T-cell (primary cell): Measurements from ENCODE around the gene GMEB2. TPM values are rescaled to one million over a fixed set of nuclear protein-coding genes. Genes with fewer than 3 reads are reported as not detected.
"Not testable (repeated sequence)": the region's sequence is repeated elsewhere in the genome, so short reads cannot be mapped to it uniquely, and the experiment has no call there.

Experiments
- ATAC-seq, 4 experiments: fragments of 200-7000 bp in 3 of 4; fragments of 150-1000 bp in 1 of 4; cut with Tn5 transposase; replicated peaks in 1 of 4; 1 replicate in 3 of 4; 2 replicates in 1 of 4; pipeline ENCODE4 v1.10.0; 2021; ENCODE audit warnings: moderate library complexity in 3 of 4, mild to moderate bottlenecking in 2 of 4, moderate number of reproducible peaks in 1 of 4
- CTCF ChIA-PET, 2 donors: fragments of 300-600 bp; sonication (Branson Sonifier 250); formaldehyde crosslinking; loops; one replicate each; lab custom pipeline; 2022; ENCODE audit warnings: antibody characterized with exemption in 2 of 2; lab: Charles Lee
- POLR2A ChIA-PET, 2 donors: fragments of 300-600 bp; sonication (Branson Sonifier 250); formaldehyde crosslinking; loops; one replicate each; lab custom pipeline; 2022; ENCODE audit warnings: antibody characterized with exemption in 2 of 2; lab: Charles Lee
- DNase-seq, 35 experiments: peaks; one replicate each; pipeline versions ENCODE4 v3.0.0 to v3.0.0-alpha.2; 2013 to 2023
- H3K27ac ChIP-seq: one replicate; pipeline ENCODE4 v1.5.1; 2013; ENCODE audit warnings: low read length
- H3K27me3 ChIP-seq, 2 experiments: replicated peaks in 1 of 2; 1 replicate in 1 of 2; 2 replicates in 1 of 2; pipeline versions ENCODE4 v1.6.1 to v1.7.0; 2013; ENCODE audit warnings: low read length in 1 of 2, mixed read lengths in 1 of 2; ENCODE audit not compliant: control insufficient read depth in 2 of 2, insufficient read depth in 2 of 2; ENCODE audit errors: extremely low read depth in 1 of 2
- H3K36me3 ChIP-seq, 2 donors: 1 replicate in 1 of 2; 2 replicates in 1 of 2; pipeline versions ENCODE4 v1.6.1 to v1.7.0; 2013; ENCODE audit warnings: low read length in 1 of 2; ENCODE audit not compliant: control insufficient read depth in 2 of 2, insufficient read depth in 1 of 2; ENCODE audit errors: extremely low read depth in 1 of 2
- H3K4me1 ChIP-seq, 2 experiments: 1 replicate in 1 of 2; 2 replicates in 1 of 2; pipeline versions ENCODE4 v1.6.1 to v1.7.0; 2013; ENCODE audit warnings: low read length in 2 of 2, mixed read lengths in 1 of 2; ENCODE audit not compliant: insufficient read depth in 2 of 2, control insufficient read depth in 1 of 2; ENCODE audit errors: extremely low read depth in 1 of 2
- H3K4me3 ChIP-seq, 2 donors: 1 replicate in 1 of 2; 2 replicates in 1 of 2; pipeline versions ENCODE4 v1.5.1 to v1.7.0; 2013; ENCODE audit warnings: mild to moderate bottlenecking in 2 of 2, low read length in 1 of 2, moderate library complexity in 1 of 2; ENCODE audit not compliant: control insufficient read depth in 1 of 2; ENCODE audit errors: extremely low read depth in 1 of 2
- H3K9me3 ChIP-seq: 2 replicates; pipeline ENCODE4 v1.7.0; 2013
- H3K27ac Mint-ChIP-seq, 2 donors: one replicate each; pipeline ENCODE4 v1.8.0; 2020 to 2021; ENCODE audit warnings: mild to moderate bottlenecking in 2 of 2, mixed read lengths in 2 of 2
- H3K27me3 Mint-ChIP-seq, 2 donors: one replicate each; pipeline ENCODE4 v1.8.0; 2021 to 2022; ENCODE audit warnings: mixed read lengths in 2 of 2
- H3K36me3 Mint-ChIP-seq: one replicate; pipeline ENCODE4 v1.8.0; 2021; ENCODE audit warnings: mixed read lengths
- H3K4me1 Mint-ChIP-seq, 3 donors: one replicate each; pipeline ENCODE4 v1.8.0; 2020 to 2022; ENCODE audit warnings: mixed read lengths in 3 of 3, mild to moderate bottlenecking in 1 of 3
- H3K4me3 Mint-ChIP-seq, 3 donors: one replicate each; pipeline ENCODE4 v1.8.0; 2020 to 2022; ENCODE audit warnings: mild to moderate bottlenecking in 3 of 3, mixed read lengths in 3 of 3, moderate library complexity in 3 of 3
- H3K9me3 Mint-ChIP-seq, 3 donors: one replicate each; pipeline ENCODE4 v1.8.0; 2020 to 2022; ENCODE audit warnings: mixed read lengths in 3 of 3
- WGBS: methylation state at CpG from one replicate; pipeline ENCODE4 v1.1.5; 2013; ENCODE audit warnings: missing lambda C conversion rate; ENCODE audit not compliant: insufficient coverage; 5-methylcytosine and 5-hydroxymethylcytosine counted together
- total RNA-seq, 35 experiments: library from RNA in 6 of 35; stranded (reverse) in 6 of 35; fragments of 120-200 nt in 1 of 35; gene quantifications; one replicate each; pipeline versions ENCODE4 v1.2.1 to v1.2.4 and lab custom pipeline; 2013 to 2026

The GMEB2 gene
- total RNA-seq: 10 to 100 TPM; 20.7 to 30.3 (median 29.0) TPM
- 15.2 TPM for total RNA-seq (2013)
- total RNA-seq (lab: John Stamatoyannopoulos, UW): 32.0 to 88.1 (median 66.2) reads per million in 29 experiments

GRCh38 chr20:63626424-63627128, at the start of gene GMEB2:
TSS of gene GMEB2 (minus strand) at chr20:63627101. CDS start at chr20:63619397, 7,704 bp downstream.
- H3K4me3 ChIP-seq: peak within 1 kb of the TSS; percentile 84 to 98
- Mint-ChIP-seq H3K9me3 (no peaks in the 10 kb centered on the region), H3K4me3 (peak within 1 kb of the TSS; percentile 98 to 99 (median 99)), H3K27me3 (no peaks in the 10 kb centered on the region), H3K4me1 (peaks cover 43 to 50% (median 50%) of the 10 kb centered on the region in 3 donors), H3K36me3 (peaks cover 13% of the 10 kb centered on the region), H3K27ac (peak within 1 kb of the TSS; percentile 97 to 99)
- peak within 1 kb of the TSS; percentile 69 for H3K27ac ChIP-seq
- H3K4me1 ChIP-seq: peaks cover 11 to 48% of the 10 kb centered on the region in 2 experiments
- POLR2A ChIA-PET: interaction anchor here in 1 of 2 donors (1.2 kb wide), 1 partner anchor 15 kb away, joined by 21 read pairs; no protein-coding TSS in a partner anchor
- ATAC-seq (peak; percentile 60 to 72 (median 69)), DNase-seq (peak in 29 of 35 experiments; percentile 29 to 96 (median 62))
- WGBS: under 1% methylated on average over 76 of the region's 114 CpGs
- H3K9me3 ChIP-seq: no peaks in the 10 kb centered on the region
- CTCF ChIA-PET: interaction anchor here in 1 of 2 donors (0.6 to 1.7 kb wide), 3 partner anchors 8 to 15 kb away, joined by 3 to 9 read pairs (median 4); no protein-coding TSS in a partner anchor
- H3K36me3 ChIP-seq: peaks cover 0 to 8% of the 10 kb centered on the region in 2 donors
- H3K27me3 ChIP-seq: no peaks in the 10 kb centered on the region

GRCh38 chr20:63675681-63676368, 48.9 kb upstream of the GMEB2 start:
- H3K36me3 Mint-ChIP-seq: peaks cover 14% of the 10 kb centered on the region
- H3K4me3 Mint-ChIP-seq: no peak overlapping the region
- H3K9me3 Mint-ChIP-seq: no peaks in the 10 kb centered on the region
- H3K27me3 Mint-ChIP-seq: no peaks in the 10 kb centered on the region
- POLR2A ChIA-PET: no interaction called here
- Histone ChIP-seq H3K27me3 (no peaks in the 10 kb centered on the region), H3K9me3 (no peaks in the 10 kb centered on the region), H3K36me3 (peaks cover 10 to 21% of the 10 kb centered on the region in 2 donors), H3K4me1 (no peaks in the 10 kb centered on the region), H3K4me3 (no peak overlapping the region), H3K27ac (no peak overlapping the region)
- no peak for DNase-seq
- CTCF ChIA-PET: no interaction called here
- WGBS: 100% methylated on average over 7 of the region's 20 CpGs
- ATAC-seq: no peak
- H3K4me1 Mint-ChIP-seq: no peaks in the 10 kb centered on the region
- H3K27ac Mint-ChIP-seq: no peak overlapping the region

GRCh38 chr20:63673951-63674350, 47.0 kb upstream of the GMEB2 start:
- DNase-seq: no peak
- Mint-ChIP-seq H3K27me3 (no peaks in the 10 kb centered on the region), H3K36me3 (peaks cover 20% of the 10 kb centered on the region), H3K27ac (no peak overlapping the region), H3K9me3 (no peaks in the 10 kb centered on the region), H3K4me1 (no peaks in the 10 kb centered on the region), H3K4me3 (no peak overlapping the region)
- H3K27ac ChIP-seq: no peak overlapping the region
- ChIA-PET CTCF (no interaction called here), POLR2A (no interaction called here)
- H3K9me3 ChIP-seq: no peaks in the 10 kb centered on the region
- no peak overlapping the region for H3K4me3 ChIP-seq
- no peaks in the 10 kb centered on the region for H3K4me1 ChIP-seq
- WGBS: 98% methylated on average over 13 of the region's 14 CpGs
- no peak for ATAC-seq
- H3K27me3 ChIP-seq: no peaks in the 10 kb centered on the region
- H3K36me3 ChIP-seq: peaks cover 10 to 16% of the 10 kb centered on the region in 2 donors

GRCh38 chr20:63672666-63673065, 45.8 kb upstream of the GMEB2 start:
- 97% methylated on average over 9 of the region's 10 CpGs for WGBS
- Mint-ChIP-seq H3K36me3 (peaks cover 25% of the 10 kb centered on the region), H3K4me3 (no peak overlapping the region), H3K4me1 (no peaks in the 10 kb centered on the region), H3K27me3 (no peaks in the 10 kb centered on the region), H3K9me3 (no peaks in the 10 kb centered on the region), H3K27ac (no peak overlapping the region)
- H3K36me3 ChIP-seq: peaks cover 7 to 17% of the 10 kb centered on the region in 2 donors
- no peak for ATAC-seq
- no peak for DNase-seq
- no peak overlapping the region for H3K27ac ChIP-seq
- no peaks in the 10 kb centered on the region for H3K9me3 ChIP-seq
- CTCF ChIA-PET: interaction anchor here in 1 of 2 donors (0.6 kb wide), 1 partner anchor 18 kb away, joined by 3 read pairs; no protein-coding TSS in a partner anchor
- POLR2A ChIA-PET: no interaction called here
- no peak overlapping the region for H3K4me3 ChIP-seq
- H3K4me1 ChIP-seq: no peaks in the 10 kb centered on the region
- H3K27me3 ChIP-seq: no peaks in the 10 kb centered on the region

GRCh38 chr20:63671695-63672094, 44.8 kb upstream of the GMEB2 start:
- POLR2A ChIA-PET, ATAC-seq, H3K4me1 ChIP-seq, H3K4me1 Mint-ChIP-seq, H3K27me3 ChIP-seq, H3K27me3 Mint-ChIP-seq, H3K9me3 ChIP-seq, H3K4me3 Mint-ChIP-seq, H3K4me3 ChIP-seq, H3K9me3 Mint-ChIP-seq, H3K27ac Mint-ChIP-seq, H3K27ac ChIP-seq, DNase-seq: not testable (repeated sequence)
- peaks cover 7 to 24% of the 10 kb centered on the region in 2 donors for H3K36me3 ChIP-seq
- CTCF ChIA-PET: interaction anchor here in 1 of 2 donors (0.7 kb wide), 1 partner anchor 88 kb away, joined by 3 read pairs; no protein-coding TSS in a partner anchor
- H3K36me3 Mint-ChIP-seq: peaks cover 25% of the 10 kb centered on the region
- WGBS: 100% methylated on average over 4 of the region's 12 CpGs

- Histone ChIP-seq H3K27ac (no peak overlapping the region), H3K4me3 (no peak overlapping the region), H3K9me3 (no peaks in the 10 kb centered on the region), H3K4me1 (no peaks in the 10 kb centered on the region), H3K36me3 (peaks cover 16 to 38% of the 10 kb centered on the region in 2 donors), H3K27me3 (no peaks in the 10 kb centered on the region)
- Mint-ChIP-seq H3K27me3 (no peaks in the 10 kb centered on the region), H3K27ac (no peak overlapping the region), H3K4me1 (no peaks in the 10 kb centered on the region), H3K9me3 (no peaks in the 10 kb centered on the region), H3K4me3 (no peak overlapping the region), H3K36me3 (peaks cover 19% of the 10 kb centered on the region)
- DNase-seq (no peak), ATAC-seq (no peak)
- POLR2A ChIA-PET: no interaction called here
- CTCF ChIA-PET: no interaction called here
- WGBS: 100% methylated on average over 7 of the region's 11 CpGs
These were observed 41.5 kb upstream of the GMEB2 start for GRCh38 chr20:63668351-63668750.
